Mononuclear cell (primary cell): ENCODE measurements around the gene PTPRG. TPM values are rescaled to one million over a fixed set of nuclear protein-coding genes. Genes with fewer than 3 reads are reported as not detected.

Experiments used
- H3K27me3 ChIP-seq: 2 replicates; pipeline ENCODE4 v1.6.0; 2011; ENCODE audit warnings: low read length, control low read depth; ENCODE audit not compliant: insufficient read depth
- H3K4me1 ChIP-seq: 2 replicates; pipeline ENCODE4 v1.5.1; 2011; ENCODE audit warnings: mild to moderate bottlenecking, low read length, control low read depth; ENCODE audit not compliant: insufficient read depth
- H3K4me3 ChIP-seq: 2 replicates; pipeline ENCODE4 v1.5.1; 2011; ENCODE audit warnings: mild to moderate bottlenecking, low read length, moderate library complexity
- H3K9me3 ChIP-seq: 2 replicates; pipeline ENCODE4 v1.5.1; 2011; ENCODE audit warnings: low read depth, mild to moderate bottlenecking, control low read depth, low read length
- total RNA-seq: library from RNA; depleted of rRNA; stranded (reverse); fragments of >200 nt; gene quantifications from one replicate; pipeline ENCODE4 v1.2.3, GENCODE V29; 2012

The PTPRG gene
- total RNA-seq, 1 donor, result 0.42 TPM

DNA sequence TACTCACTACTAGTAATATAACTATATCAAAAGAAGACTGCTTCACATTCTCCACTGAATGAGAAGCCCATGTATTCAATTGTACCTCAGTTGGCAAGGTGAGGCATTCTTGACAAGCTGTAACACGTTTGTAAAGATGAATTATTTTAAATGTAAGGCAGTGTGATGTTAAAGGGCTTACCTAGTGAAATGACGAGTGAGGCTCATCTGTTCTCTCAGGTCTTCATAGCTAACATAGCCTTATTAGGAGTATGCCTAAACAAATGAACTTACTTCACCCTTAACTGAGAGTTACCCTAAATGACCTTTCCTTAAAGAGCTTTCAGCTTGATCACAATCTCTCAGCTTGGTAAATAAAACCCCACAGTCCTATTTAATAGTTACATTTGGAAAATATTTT is 684.7 kb downstream of the PTPRG start:
- Histone ChIP-seq H3K27me3 (no peaks in the 10 kb centered on the region), H3K9me3 (no peaks in the 10 kb centered on the region), H3K4me3 (no peak overlapping the region), H3K4me1 (no peaks in the 10 kb centered on the region)

DNA sequence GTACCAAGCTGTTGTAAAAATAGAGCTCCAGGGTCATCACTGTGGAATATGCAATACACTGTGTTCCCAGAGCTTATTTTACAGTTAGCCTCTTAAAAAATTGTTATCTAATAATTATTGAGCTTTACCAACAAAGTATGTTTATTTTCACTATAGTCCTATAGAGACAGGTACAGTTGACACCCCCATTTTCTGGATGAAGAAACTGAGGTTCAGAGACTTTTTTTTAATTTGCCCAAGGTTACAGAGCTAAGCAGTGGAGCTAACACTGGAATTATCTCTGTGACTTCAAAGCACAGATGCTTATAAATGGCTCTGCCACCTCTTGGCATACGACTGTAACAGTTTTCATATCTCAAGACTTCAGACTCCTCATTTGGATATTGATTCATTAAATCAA is 685.6 kb downstream of the PTPRG start:
- no peaks in the 10 kb centered on the region for H3K9me3 ChIP-seq
- no peaks in the 10 kb centered on the region for H3K27me3 ChIP-seq
- H3K4me1 ChIP-seq, result no peaks in the 10 kb centered on the region
- no peak overlapping the region for H3K4me3 ChIP-seq

DNA sequence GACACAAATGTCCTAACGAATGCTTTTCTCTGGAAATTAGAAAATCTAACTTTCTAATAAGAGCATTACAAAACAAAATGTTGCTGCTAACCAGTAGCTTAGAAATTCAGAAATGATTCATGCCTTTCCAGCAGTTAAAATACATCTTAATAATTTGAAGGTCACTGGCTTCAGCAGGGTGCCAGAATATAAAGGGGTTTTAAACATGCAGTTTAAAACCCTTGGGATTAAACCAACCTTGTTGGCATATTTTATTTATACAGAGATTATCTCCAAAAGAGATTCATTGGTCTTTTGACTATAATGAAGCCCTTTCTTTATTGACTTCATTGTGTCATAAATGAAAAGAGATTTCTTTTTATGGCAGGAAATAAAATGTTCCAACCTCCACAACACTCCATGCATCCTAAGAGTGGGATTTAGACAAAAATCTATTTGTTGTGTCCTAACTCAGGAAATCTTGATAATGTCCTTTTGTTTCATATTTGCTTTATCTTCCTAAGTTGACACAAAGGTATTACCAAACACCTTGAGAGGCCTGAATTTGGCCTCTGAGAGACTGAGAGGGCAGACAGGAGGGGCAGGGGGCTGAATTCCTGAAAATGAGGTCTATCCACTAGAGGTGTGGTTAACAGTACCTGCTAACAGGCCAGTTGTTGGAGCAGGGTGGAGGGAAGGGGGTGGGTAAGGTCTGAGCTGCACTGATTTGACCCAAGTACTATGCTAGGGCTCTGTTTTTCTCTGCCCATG is 687.5 kb downstream of the PTPRG start:
- no peaks in the 10 kb centered on the region for H3K4me1 ChIP-seq
- no peaks in the 10 kb centered on the region for H3K27me3 ChIP-seq

DNA sequence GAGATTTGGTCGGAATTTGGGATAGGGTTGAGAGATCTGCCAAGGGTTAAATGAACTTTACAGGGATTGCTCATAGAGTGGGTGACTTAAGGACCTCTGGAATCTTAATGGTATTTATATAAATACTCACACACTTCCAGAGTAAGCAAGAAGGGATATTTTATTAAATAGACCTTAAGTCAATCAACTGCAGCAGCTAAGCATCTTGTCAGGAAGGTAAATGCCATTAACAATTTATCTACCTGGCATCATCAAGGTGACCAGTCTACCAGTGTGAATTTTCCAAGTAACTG is 688.1 kb downstream of the PTPRG start:
- Histone ChIP-seq H3K9me3 (no peaks in the 10 kb centered on the region), H3K27me3 (no peaks in the 10 kb centered on the region), H3K4me3 (no peak overlapping the region), H3K4me1 (no peaks in the 10 kb centered on the region)

More for the DNA sequence above, 687.5 kb downstream of the PTPRG start:
- Histone ChIP-seq H3K4me3 (no peak overlapping the region), H3K9me3 (no peaks in the 10 kb centered on the region)

DNA sequence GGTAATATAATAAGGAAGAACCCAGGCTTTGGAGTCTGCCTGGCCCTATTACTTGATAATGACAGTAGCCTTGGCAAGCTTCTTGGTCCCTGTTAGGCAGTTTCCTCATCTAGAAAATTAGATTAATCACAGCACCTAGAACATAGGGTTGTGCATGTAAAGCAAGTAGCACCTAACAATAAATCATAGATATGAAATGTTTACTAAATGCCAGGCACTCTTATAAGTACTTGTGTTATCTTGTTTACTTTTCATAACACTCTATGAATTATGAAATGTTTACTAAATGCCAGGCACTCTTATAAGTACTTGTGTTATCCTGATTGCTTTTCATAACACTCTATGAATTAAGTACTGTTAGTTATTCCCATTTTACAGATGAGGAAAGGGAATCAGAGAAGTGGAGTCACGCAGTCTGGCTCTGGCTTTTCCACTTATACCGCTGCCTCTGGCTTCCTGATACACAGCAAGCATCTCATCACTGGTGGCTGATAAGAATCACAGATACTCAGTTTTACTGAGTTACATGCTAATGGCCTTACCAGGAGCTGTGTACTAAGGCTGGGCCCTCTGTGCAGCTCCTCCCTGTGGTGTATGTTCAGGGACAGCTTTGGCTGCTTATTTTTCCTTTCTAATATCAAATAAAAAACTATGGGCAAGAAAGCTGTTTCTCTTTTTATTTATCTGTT is 688.6 kb downstream of the PTPRG start:
- H3K27me3 ChIP-seq, result no peaks in the 10 kb centered on the region
- H3K4me1 ChIP-seq, result no peaks in the 10 kb centered on the region
- no peak overlapping the region for H3K4me3 ChIP-seq
- H3K9me3 ChIP-seq, result no peaks in the 10 kb centered on the region

DNA sequence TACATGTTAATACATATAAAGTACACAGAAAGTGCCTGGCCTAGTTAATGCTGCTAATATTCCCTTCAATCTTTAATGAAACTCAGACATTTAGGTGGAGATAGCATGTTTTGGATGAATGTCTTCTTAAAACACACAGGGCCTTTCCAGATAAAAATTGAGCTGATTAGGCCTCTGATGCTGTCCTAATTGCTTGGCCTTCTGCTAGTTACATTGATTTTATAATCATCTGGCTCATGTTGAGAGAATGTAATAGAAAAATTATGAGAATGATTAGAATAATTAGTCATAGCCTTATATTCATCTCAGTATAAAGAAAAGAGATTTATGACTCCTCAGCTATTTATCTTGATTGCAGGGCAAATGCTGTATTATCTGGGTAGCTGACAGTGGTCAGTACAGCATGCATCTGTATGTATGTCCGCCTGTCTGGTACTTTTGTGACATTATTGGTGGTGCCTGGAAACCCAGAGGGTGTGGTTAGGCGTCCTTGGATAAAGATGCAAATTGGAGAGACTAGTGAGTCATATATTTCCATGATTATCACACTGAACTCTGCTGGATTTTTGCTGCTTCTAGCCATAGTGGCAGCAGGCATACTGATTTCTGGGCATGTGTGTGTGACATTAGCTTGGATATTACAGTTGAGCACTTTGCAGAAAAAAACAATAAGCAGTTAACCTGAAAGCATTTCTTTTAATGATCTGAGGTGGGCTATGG is 691.2 kb downstream of the PTPRG start:
- Histone ChIP-seq H3K4me1 (no peaks in the 10 kb centered on the region), H3K4me3 (no peak overlapping the region), H3K27me3 (no peaks in the 10 kb centered on the region)

DNA sequence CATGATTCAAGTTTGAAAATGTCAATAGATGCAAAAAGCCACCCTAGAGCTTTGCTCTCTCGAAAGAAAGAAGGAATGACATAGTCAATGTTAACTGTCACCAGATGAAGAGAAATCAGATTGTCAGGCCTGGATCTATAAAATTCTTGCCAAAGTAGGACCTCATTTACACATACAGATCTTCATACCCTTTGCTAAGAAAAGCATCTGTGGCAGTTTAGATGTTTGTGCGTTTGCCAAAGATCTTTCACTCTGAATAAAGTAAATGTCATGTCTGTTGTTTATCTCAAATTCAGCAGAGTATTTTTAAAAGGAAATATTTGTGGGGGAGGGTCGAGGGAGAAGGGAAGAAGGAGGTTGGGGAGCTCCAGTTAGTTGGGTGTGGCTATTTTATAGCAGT is 692.6 kb downstream of the PTPRG start:
- Histone ChIP-seq H3K4me3 (no peak overlapping the region), H3K9me3 (no peaks in the 10 kb centered on the region), H3K4me1 (no peaks in the 10 kb centered on the region), H3K27me3 (no peaks in the 10 kb centered on the region)

More for the DNA sequence above, 691.2 kb downstream of the PTPRG start:
- no peaks in the 10 kb centered on the region for H3K9me3 ChIP-seq

DNA sequence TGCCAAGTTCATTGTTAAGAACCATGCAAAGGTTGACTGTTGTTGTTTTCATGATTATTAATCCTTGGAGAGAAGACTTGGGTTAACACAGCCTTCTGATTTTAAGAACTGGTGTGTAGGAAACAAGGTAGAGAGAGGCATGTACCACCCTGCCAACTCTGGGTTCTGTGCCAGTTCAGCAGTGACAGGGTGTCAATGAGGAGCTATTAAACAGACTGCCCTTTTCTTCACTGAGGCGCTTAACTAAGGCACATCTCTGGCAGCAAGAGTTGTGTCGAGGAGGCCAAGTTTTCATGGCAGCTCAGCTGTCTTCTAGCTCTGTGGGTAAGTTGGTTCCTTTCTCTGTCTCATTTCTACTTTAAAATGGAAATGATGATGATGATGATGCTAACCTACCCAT is 694.4 kb downstream of the PTPRG start:
- H3K9me3 ChIP-seq, result no peaks in the 10 kb centered on the region
- H3K27me3 ChIP-seq, result no peaks in the 10 kb centered on the region
- H3K4me3 ChIP-seq, result no peak overlapping the region
- H3K4me1 ChIP-seq, result no peaks in the 10 kb centered on the region

DNA sequence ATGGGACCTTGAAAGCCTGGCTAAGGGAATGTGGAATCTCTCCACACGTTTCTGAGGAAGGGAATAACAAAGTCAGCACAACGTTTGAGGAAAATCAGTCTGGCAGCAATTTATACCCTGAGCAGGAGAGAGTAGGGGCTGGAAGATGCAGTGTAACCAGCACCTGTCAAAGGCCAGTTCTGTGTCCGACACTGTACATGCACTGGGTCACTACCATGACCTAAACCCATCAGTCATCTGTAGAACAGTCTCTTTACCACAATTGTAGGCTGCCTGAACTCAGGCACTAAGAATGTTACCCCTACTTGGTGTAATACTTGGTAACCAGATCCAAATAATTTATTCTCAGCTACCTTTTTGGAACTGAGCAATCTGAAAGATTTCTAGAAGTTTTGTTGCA is 698.6 kb downstream of the PTPRG start:
- Histone ChIP-seq H3K9me3 (no peaks in the 10 kb centered on the region), H3K4me3 (no peak overlapping the region), H3K27me3 (no peaks in the 10 kb centered on the region), H3K4me1 (no peaks in the 10 kb centered on the region)

DNA sequence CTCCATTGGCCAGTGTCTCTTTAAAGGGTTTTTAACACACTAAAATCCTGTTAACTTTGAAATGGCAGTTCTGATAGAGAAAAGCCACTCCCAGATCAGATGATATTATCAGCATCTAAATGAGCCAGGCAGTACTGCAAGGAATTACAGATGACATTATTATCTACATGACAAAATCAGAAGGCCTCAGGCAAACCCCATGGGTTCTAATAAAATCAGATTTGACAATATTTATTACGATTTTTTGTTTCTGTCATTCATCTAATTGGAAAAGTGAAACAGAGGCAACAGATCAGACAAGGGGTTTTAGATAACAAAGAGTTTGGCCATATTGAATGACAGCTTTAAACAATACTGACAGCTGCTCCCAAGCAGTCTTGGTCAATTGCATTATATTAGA is 699.3 kb downstream of the PTPRG start:
- H3K4me3 ChIP-seq, result no peak overlapping the region
- no peaks in the 10 kb centered on the region for H3K9me3 ChIP-seq

DNA sequence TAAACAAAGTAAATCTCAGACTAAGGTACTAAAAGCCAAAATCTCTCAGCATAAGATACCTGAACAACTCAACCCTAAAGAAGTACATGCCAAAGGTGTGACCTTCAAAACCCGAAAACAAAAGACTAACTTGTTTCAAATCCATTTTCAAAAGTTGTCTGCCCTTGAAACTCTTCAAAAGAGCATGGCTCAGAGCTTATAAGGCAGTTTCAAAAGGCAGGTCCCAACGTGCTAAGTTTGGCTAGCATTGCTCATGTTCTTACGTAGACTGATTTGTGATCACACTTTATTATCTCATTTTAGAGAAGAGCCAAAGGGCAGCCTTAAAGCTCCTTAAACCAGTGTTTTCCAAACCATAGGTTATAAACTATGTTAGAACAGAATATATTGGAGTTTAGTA is 699.8 kb downstream of the PTPRG start:
- Histone ChIP-seq H3K4me1 (no peaks in the 10 kb centered on the region), H3K9me3 (no peaks in the 10 kb centered on the region), H3K4me3 (no peak overlapping the region), H3K27me3 (no peaks in the 10 kb centered on the region)

More for the DNA sequence above, 699.3 kb downstream of the PTPRG start:
- Histone ChIP-seq H3K27me3 (no peaks in the 10 kb centered on the region), H3K4me1 (no peaks in the 10 kb centered on the region)

DNA sequence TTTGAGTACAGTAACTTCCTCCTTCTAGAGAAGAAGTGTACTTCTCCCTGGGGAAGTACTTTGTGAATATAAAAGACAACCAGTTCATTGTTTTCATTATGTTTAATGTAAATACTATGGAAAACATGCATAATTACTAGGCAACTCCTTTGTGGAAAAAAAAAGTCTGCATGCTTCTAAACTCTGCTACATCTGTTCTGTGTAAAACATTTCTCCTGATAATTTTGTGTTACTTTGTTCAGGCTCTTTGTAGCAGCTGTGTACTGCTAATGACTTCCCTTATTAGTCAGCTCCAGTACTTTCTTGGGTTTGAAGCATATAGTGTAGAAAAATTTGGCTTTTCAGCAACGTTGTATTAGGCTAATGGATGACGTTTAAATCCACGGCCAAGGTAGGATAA is 700.4 kb downstream of the PTPRG start:
- Histone ChIP-seq H3K27me3 (no peaks in the 10 kb centered on the region), H3K4me3 (no peak overlapping the region), H3K9me3 (no peaks in the 10 kb centered on the region), H3K4me1 (no peaks in the 10 kb centered on the region)

DNA sequence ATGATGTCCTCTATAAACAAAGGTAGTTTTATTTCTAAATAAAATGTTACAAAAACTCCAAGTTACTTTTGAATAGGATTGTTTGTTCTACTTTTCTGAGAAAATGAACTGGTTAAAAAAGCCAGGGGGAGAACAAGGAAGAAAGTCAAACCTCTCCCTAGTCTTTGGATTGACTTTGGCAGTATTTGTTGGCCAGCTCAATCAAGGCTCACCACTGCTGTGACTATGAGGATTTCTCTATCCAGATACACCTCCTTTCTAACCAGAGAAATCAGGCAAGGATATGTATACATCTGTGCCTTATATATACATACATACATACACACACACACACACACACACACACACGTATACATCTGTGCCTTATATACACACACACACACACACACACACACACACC is 704.2 kb downstream of the PTPRG start:
- Histone ChIP-seq H3K9me3 (no peaks in the 10 kb centered on the region), H3K4me1 (no peaks in the 10 kb centered on the region), H3K4me3 (no peak overlapping the region), H3K27me3 (no peaks in the 10 kb centered on the region)

DNA sequence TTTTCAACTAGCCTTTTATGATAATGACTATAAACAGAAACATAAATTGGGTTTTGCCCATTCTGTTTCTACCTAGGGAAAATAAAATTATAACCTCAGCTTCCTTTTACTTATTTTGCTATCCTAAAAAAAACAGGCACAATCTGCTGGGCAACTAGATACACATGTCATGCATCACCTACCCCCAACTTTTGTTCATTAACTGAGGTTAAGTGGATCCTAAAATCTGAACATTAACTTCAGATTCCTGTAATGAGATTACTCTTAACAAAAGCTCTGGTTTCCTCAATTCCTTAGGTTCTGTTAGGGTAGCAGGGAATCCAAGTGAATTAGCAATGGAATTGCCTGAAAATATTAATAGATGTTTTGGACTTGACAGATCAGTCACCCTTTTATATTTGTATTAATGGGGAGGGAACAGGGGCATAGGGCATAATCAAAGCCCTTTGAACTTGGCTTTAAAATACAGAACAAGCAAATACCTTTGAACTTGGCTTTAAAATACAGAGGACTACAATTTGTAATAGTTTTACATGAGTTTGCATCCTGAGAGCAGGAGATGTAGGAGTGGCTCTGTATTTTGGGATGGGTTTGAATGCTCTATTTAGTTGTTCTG is 705.4 kb downstream of the PTPRG start:
- no peaks in the 10 kb centered on the region for H3K27me3 ChIP-seq
- no peaks in the 10 kb centered on the region for H3K4me1 ChIP-seq
- H3K4me3 ChIP-seq, result no peak overlapping the region
- no peaks in the 10 kb centered on the region for H3K9me3 ChIP-seq

DNA sequence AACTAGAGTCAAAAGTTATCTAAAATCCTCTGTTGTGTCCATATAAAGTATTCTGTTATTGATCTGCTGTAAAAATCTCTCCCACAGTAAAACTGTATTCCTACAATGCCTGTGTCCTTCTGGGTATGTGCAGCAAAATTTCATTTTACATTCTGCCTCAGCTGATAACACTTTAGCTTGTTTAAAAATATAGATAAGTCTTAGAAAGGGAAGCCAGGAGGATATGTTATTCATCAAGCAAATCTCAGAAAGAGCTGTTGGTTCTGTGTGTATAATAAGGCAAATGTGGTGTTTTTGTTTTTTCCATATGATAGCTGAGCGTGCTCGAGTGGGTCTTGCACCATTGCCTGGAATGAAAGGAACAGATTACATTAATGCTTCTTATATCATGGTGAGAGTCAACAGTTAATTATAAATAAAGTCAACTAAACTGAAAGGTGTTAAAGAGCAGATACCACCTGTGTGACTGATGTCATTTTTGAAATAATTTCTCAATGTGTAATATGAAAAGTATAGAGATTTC is 715.3 kb downstream of the PTPRG start:
- H3K9me3 ChIP-seq, result no peaks in the 10 kb centered on the region
- H3K4me1 ChIP-seq, result no peaks in the 10 kb centered on the region
- H3K27me3 ChIP-seq, result no peaks in the 10 kb centered on the region
- H3K4me3 ChIP-seq, result no peak overlapping the region
